Stimulated activated CD4-positive, alpha-beta T cell treated with anti-CD3 and anti-CD28 coated beads, Interleukin-1b, Interleukin-23, amount 100 ng/mL, for 4 hours (primary cell): ENCODE results near the gene ADGRL1.
"Not testable (repeated sequence)": the region's sequence is repeated elsewhere in the genome, so short reads cannot be mapped to it uniquely, and the experiment has no call there.

Experiments used
- DNase-seq, 2 donors: peaks; one replicate each; pipeline ENCODE4 v3.0.0-alpha.2; 2020; ENCODE audit warnings: low read depth in 2 of 2

Gene ADGRL1

GRCh38 chr19:14189415-14189814 lies 16.6 kb downstream of the ADGRL1 start:
- no peak for DNase-seq

GRCh38 chr19:14188086-14188485 lies 17.9 kb downstream of the ADGRL1 start:
- not testable (repeated sequence) for DNase-seq

- DNase-seq: no peak
These were observed 18.4 kb downstream of the ADGRL1 start for GRCh38 chr19:14187561-14187960.

GRCh38 chr19:14186684-14187083 lies 19.3 kb downstream of the ADGRL1 start:
- DNase-seq: not testable (repeated sequence)

- DNase-seq: not testable (repeated sequence)
These were observed 20.3 kb downstream of the ADGRL1 start for GRCh38 chr19:14185691-14186090.

- DNase-seq: no peak
These were observed 20.8 kb downstream of the ADGRL1 start for GRCh38 chr19:14185158-14185557.

- DNase-seq: no peak
These were observed 22.1 kb downstream of the ADGRL1 start for GRCh38 chr19:14183741-14184350.

GRCh38 chr19:14182476-14182875 lies 23.5 kb downstream of the ADGRL1 start:
- no peak for DNase-seq

GRCh38 chr19:14181906-14182305 lies 24.1 kb downstream of the ADGRL1 start:
- no peak for DNase-seq

- DNase-seq: not testable (repeated sequence)
These were observed 24.8 kb downstream of the ADGRL1 start for GRCh38 chr19:14181199-14181598.

GRCh38 chr19:14177496-14178074 lies 28.4 kb downstream of the ADGRL1 start:
- no peak for DNase-seq

- DNase-seq: no peak
These were observed 30.6 kb downstream of the ADGRL1 start for GRCh38 chr19:14175351-14175792.

- DNase-seq: no peak
These were observed 31.1 kb downstream of the ADGRL1 start for GRCh38 chr19:14174883-14175282.

GRCh38 chr19:14168993-14169392 lies 37.0 kb downstream of the ADGRL1 start:
- DNase-seq: no peak

- DNase-seq: no peak
These were observed 37.6 kb downstream of the ADGRL1 start for GRCh38 chr19:14168259-14168972.

GRCh38 chr19:14167576-14168138 lies 38.3 kb downstream of the ADGRL1 start:
- DNase-seq: no peak

GRCh38 chr19:14166999-14167575 lies 38.9 kb downstream of the ADGRL1 start:
- DNase-seq: no peak

- no peak for DNase-seq
These were observed 39.8 kb downstream of the ADGRL1 start for GRCh38 chr19:14165990-14166830.

GRCh38 chr19:14164724-14165493 lies 41.1 kb downstream of the ADGRL1 start:
- DNase-seq: no peak

- DNase-seq: no peak
These were observed 41.9 kb downstream of the ADGRL1 start for GRCh38 chr19:14164082-14164481.

GRCh38 chr19:14162871-14163297 lies 43.1 kb downstream of the ADGRL1 start:
- no peak for DNase-seq
